T-helper 2 cell treated with Interferon-gamma antibody and Interleukin-4, amounts not matched to agents 5 μg/mL and 100 μg/mL, for 36 hours (primary cell): ENCODE measurements around the gene RASSF1.

Experiments used
- DNase-seq: peaks from one replicate; pipeline ENCODE4 v3.0.0; 2021; ENCODE audit warnings: low spot score
- H3K27ac Mint-ChIP-seq: one replicate; pipeline ENCODE4 v1.8.0; 2021; ENCODE audit warnings: mild to moderate bottlenecking, mixed read lengths
- H3K27me3 Mint-ChIP-seq: one replicate; pipeline ENCODE4 v1.8.0; 2021; ENCODE audit warnings: low read depth, mixed read lengths
- H3K36me3 Mint-ChIP-seq: one replicate; pipeline ENCODE4 v1.8.0; 2021; ENCODE audit warnings: low read depth, mixed read lengths
- H3K4me1 Mint-ChIP-seq: one replicate; pipeline ENCODE4 v1.8.0; 2021; ENCODE audit warnings: low read depth, mixed read lengths
- H3K4me3 Mint-ChIP-seq: one replicate; pipeline ENCODE4 v1.8.0; 2022; ENCODE audit warnings: mild to moderate bottlenecking, moderate library complexity, mixed read lengths
- H3K9me3 Mint-ChIP-seq: one replicate; pipeline ENCODE4 v1.8.0; 2021; ENCODE audit warnings: mixed read lengths

Gene RASSF1

GRCh38 chr3:50342813-50343633 lies 2.4 kb upstream of the RASSF1 start:
- Mint-ChIP-seq H3K27ac (peak overlapping the region; percentile 68), H3K36me3 (peaks cover 29% of the 10 kb centered on the region), H3K27me3 (no peaks in the 10 kb centered on the region), H3K4me1 (peaks cover 45% of the 10 kb centered on the region), H3K4me3 (no peak overlapping the region), H3K9me3 (no peaks in the 10 kb centered on the region)
- no peak for DNase-seq

GRCh38 chr3:50341996-50342650 lies 1.5 kb upstream of the RASSF1 start:
- no peaks in the 10 kb centered on the region for H3K27me3 Mint-ChIP-seq
- H3K27ac Mint-ChIP-seq: peak overlapping the region; percentile 94
- DNase-seq: no peak
- H3K36me3 Mint-ChIP-seq: peaks cover 29% of the 10 kb centered on the region
- peaks cover 40% of the 10 kb centered on the region for H3K4me1 Mint-ChIP-seq
- H3K9me3 Mint-ChIP-seq: no peaks in the 10 kb centered on the region
- H3K4me3 Mint-ChIP-seq: peak overlapping the region; percentile 86

- H3K36me3 Mint-ChIP-seq: peaks cover 32% of the 10 kb centered on the region
- peaks cover 41% of the 10 kb centered on the region for H3K4me1 Mint-ChIP-seq
- peak overlapping the region; percentile 86 for H3K4me3 Mint-ChIP-seq
- DNase-seq: no peak
- H3K27me3 Mint-ChIP-seq: no peaks in the 10 kb centered on the region
- peak overlapping the region; percentile 94 for H3K27ac Mint-ChIP-seq
- no peaks in the 10 kb centered on the region for H3K9me3 Mint-ChIP-seq
Measured at GRCh38 chr3:50341537-50341936, 901 bp upstream of the RASSF1 start.

GRCh38 chr3:50340147-50340447 lies 539 bp downstream of the RASSF1 start:
- Mint-ChIP-seq H3K27ac (peak overlapping the region; percentile 97), H3K9me3 (no peaks in the 10 kb centered on the region), H3K36me3 (peaks cover 46% of the 10 kb centered on the region), H3K27me3 (no peaks in the 10 kb centered on the region), H3K4me3 (peak overlapping the region; percentile 96), H3K4me1 (peaks cover 47% of the 10 kb centered on the region)
- no peak for DNase-seq

GRCh38 chr3:50339485-50340146 lies 1.0 kb downstream of the RASSF1 start:
- H3K4me1 Mint-ChIP-seq: peaks cover 46% of the 10 kb centered on the region
- no peaks in the 10 kb centered on the region for H3K27me3 Mint-ChIP-seq
- H3K9me3 Mint-ChIP-seq: no peaks in the 10 kb centered on the region
- H3K36me3 Mint-ChIP-seq: peaks cover 50% of the 10 kb centered on the region
- peak overlapping the region; percentile 97 for H3K27ac Mint-ChIP-seq
- peak overlapping the region; percentile 96 for H3K4me3 Mint-ChIP-seq
- no peak for DNase-seq

- peaks cover 51% of the 10 kb centered on the region for H3K4me1 Mint-ChIP-seq
- peaks cover 57% of the 10 kb centered on the region for H3K36me3 Mint-ChIP-seq
- H3K4me3 Mint-ChIP-seq: peak overlapping the region; percentile 96
- DNase-seq: no peak
- no peaks in the 10 kb centered on the region for H3K9me3 Mint-ChIP-seq
- H3K27me3 Mint-ChIP-seq: no peaks in the 10 kb centered on the region
- peak overlapping the region; percentile 97 for H3K27ac Mint-ChIP-seq
Measured at GRCh38 chr3:50338965-50339364, 1.7 kb downstream of the RASSF1 start.

- H3K36me3 Mint-ChIP-seq: peaks cover 68% of the 10 kb centered on the region
- no peaks in the 10 kb centered on the region for H3K27me3 Mint-ChIP-seq
- peak overlapping the region; percentile 97 for H3K27ac Mint-ChIP-seq
- H3K4me3 Mint-ChIP-seq: peak overlapping the region; percentile 96
- peak; percentile 99 for DNase-seq
- H3K9me3 Mint-ChIP-seq: no peaks in the 10 kb centered on the region
- H3K4me1 Mint-ChIP-seq: peaks cover 48% of the 10 kb centered on the region
Measured at GRCh38 chr3:50337175-50337861, 3.3 kb downstream of the RASSF1 start.

- peak overlapping the region; percentile 97 for H3K27ac Mint-ChIP-seq
- H3K36me3 Mint-ChIP-seq: peaks cover 74% of the 10 kb centered on the region
- H3K27me3 Mint-ChIP-seq: no peaks in the 10 kb centered on the region
- peak overlapping the region; percentile 96 for H3K4me3 Mint-ChIP-seq
- peaks cover 42% of the 10 kb centered on the region for H3K4me1 Mint-ChIP-seq
- no peaks in the 10 kb centered on the region for H3K9me3 Mint-ChIP-seq
- DNase-seq: no peak
Measured at GRCh38 chr3:50336452-50337174, 4.0 kb downstream of the RASSF1 start.

- peak overlapping the region; percentile 68 for H3K4me3 Mint-ChIP-seq
- H3K27ac Mint-ChIP-seq: peak overlapping the region; percentile 85
- no peak for DNase-seq
- H3K9me3 Mint-ChIP-seq: no peaks in the 10 kb centered on the region
- peaks cover 34% of the 10 kb centered on the region for H3K4me1 Mint-ChIP-seq
- H3K27me3 Mint-ChIP-seq: no peaks in the 10 kb centered on the region
- H3K36me3 Mint-ChIP-seq: peaks cover 84% of the 10 kb centered on the region
Measured at GRCh38 chr3:50334339-50335075, 6.1 kb downstream of the RASSF1 start.

- peak overlapping the region; percentile 68 for H3K4me3 Mint-ChIP-seq
- H3K36me3 Mint-ChIP-seq: peaks cover 79% of the 10 kb centered on the region
- peaks cover 31% of the 10 kb centered on the region for H3K4me1 Mint-ChIP-seq
- DNase-seq: no peak
- no peaks in the 10 kb centered on the region for H3K9me3 Mint-ChIP-seq
- no peaks in the 10 kb centered on the region for H3K27me3 Mint-ChIP-seq
- peak overlapping the region; percentile 85 for H3K27ac Mint-ChIP-seq
Measured at GRCh38 chr3:50333744-50334328, 6.8 kb downstream of the RASSF1 start.

GRCh38 chr3:50331364-50331907 lies 9.2 kb downstream of the RASSF1 start:
- H3K4me1 Mint-ChIP-seq: peaks cover 36% of the 10 kb centered on the region
- peaks cover 64% of the 10 kb centered on the region for H3K36me3 Mint-ChIP-seq
- H3K9me3 Mint-ChIP-seq: no peaks in the 10 kb centered on the region
- no peak overlapping the region for H3K27ac Mint-ChIP-seq
- H3K4me3 Mint-ChIP-seq: no peak overlapping the region
- DNase-seq: no peak
- no peaks in the 10 kb centered on the region for H3K27me3 Mint-ChIP-seq

- Mint-ChIP-seq H3K36me3 (peaks cover 53% of the 10 kb centered on the region), H3K9me3 (no peaks in the 10 kb centered on the region), H3K27ac (no peak overlapping the region), H3K27me3 (no peaks in the 10 kb centered on the region), H3K4me1 (peaks cover 28% of the 10 kb centered on the region), H3K4me3 (no peak overlapping the region)
- DNase-seq: no peak
Measured at GRCh38 chr3:50330330-50330729, 10.3 kb downstream of the RASSF1 start.
